Transverse colon (tissue), 3 donors: Measurements from ENCODE around the gene PDSS2.
"Not testable (repeated sequence)": the region's sequence is repeated elsewhere in the genome, so short reads cannot be mapped to it uniquely, and the experiment has no call there.

Source experiments
- CTCF ChIP-seq, 5 experiments: fragments of 200-600 bp in 3 of 5; fragments of 450-650 bp in 2 of 5; sonication (generic) in 3 of 5; IDR thresholded peaks; 1 replicate in 2 of 5; 2 replicates in 3 of 5; pipeline ENCODE4 v1.5.1; 2016 to 2017; ENCODE audit warnings: antibody characterized with exemption in 5 of 5, inconsistent platforms in 3 of 5, mild to moderate bottlenecking in 2 of 5, moderate library complexity in 1 of 5
- EP300 ChIP-seq: sonication (generic); formaldehyde crosslinking; IDR thresholded peaks from one replicate; pipeline ENCODE4 v1.6.1; 2017; ENCODE audit warnings: antibody characterized with exemption, low read depth

GRCh38 chr6:107194723-107195122 is 264.6 kb downstream of the PDSS2 start:
- not testable (repeated sequence) for TF ChIP-seq CTCF (IDR thresholded peaks at IDR 0.05); EP300
